GM18505 (cell line): Measurements from ENCODE around the gene FGF18.

Source experiments
- ATAC-seq: cut with Tn5 transposase; IDR thresholded peaks from one replicate; pipeline ENCODE4 v1.9.1; 2021; ENCODE audit not compliant: unreplicated experiment
- POLR2A ChIP-seq: IDR thresholded peaks from 4 replicates; pipeline ENCODE4 v1.6.1; 2011; ENCODE audit warnings: borderline replicate concordance; ENCODE audit not compliant: insufficient read depth, insufficient read length; ENCODE audit errors: extremely low read depth

FGF18 gene

DNA sequence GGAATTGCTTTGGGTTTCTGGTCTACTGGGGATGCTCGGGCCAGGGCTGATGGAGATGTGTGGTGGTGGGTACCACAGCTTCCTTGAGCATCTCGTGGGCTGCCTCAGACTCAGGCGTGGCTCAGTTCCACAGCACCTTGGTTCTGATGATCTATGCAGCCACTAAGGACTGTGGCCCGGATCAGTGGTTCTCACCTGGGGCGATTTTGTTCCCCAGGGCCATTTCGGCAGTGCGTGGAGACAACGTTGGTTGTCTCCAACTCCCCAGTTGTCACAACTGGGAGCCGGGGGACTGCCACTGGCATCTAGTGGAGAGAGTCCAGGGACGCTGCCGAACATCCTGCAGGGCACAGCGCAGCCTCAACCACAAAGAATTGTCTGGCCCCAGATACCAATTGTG lies 47.7 kb downstream of the FGF18 start:
- no peak for TF ChIP-seq POLR2A
- no peak for ATAC-seq

DNA sequence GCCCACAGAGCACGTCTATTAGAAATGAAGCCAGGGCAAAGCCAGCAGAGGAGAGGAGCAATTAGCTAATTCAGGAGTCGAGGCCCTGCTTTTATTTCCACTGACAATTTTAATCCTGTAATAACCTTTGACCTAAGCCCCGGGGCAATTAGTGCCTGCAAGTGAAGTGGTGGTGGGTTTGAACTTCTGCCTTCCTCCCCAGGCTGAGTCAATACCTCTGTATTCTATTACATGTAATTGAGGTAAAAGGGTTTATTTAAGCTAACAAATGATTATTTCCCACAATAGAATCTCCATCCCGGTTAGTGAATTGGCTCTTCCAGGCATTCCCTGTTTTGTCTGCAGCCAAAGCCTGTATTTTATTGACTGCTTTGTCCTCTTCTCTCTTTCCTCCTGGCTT lies 49.9 kb downstream of the FGF18 start:
- ATAC-seq = no peak
- no peak for TF ChIP-seq POLR2A

DNA sequence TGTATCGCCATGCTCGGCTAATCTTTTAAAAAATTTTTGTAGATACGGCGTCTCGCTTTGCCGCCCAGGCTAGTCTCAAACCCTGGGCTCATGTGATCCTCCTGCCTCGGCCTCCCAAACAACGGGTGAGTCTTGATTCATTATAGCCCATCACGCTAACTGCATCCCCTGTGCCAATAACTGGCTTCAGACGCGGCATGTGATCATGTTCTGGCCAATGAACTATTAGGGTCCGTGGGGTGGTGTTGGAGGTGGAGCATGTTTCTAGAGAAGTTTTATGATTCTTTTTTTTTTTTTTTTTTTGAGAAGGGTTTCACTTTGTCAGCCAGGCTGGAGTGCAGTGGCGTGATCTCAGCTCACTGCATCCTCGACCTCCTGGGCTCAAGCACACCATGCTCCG lies 51.0 kb downstream of the FGF18 start:
- TF ChIP-seq POLR2A = no peak

DNA sequence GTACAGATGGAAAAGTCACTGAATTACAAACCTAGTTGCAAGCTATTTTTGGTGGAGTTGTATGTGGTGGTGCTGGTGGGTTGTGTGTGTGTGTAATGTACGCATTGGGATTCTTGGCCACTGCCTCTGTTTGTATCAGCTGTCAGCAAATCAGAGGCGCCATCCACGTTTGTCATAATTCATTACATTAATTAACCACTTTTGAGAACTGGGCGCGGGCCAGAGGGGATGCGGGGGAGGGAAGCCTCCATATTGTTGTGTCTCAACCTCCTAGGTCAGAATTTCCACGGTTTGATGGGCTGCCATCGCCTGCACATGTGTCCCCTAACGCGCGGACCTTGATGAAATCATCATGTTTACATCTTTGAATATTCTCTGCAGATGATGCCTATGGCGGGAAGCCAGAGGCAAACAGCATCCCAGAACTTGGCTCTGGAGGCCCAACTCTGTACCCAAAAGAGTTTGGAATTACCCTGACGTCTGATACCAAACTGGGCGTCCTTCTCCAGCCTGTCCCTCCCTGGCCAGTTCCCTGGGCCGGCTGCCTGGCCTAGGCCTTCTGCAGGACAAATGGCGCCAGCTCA lies 54.9 kb downstream of the FGF18 start:
- ATAC-seq = no peak

More for the DNA sequence above, 51.0 kb downstream of the FGF18 start:
- no peak for ATAC-seq

DNA sequence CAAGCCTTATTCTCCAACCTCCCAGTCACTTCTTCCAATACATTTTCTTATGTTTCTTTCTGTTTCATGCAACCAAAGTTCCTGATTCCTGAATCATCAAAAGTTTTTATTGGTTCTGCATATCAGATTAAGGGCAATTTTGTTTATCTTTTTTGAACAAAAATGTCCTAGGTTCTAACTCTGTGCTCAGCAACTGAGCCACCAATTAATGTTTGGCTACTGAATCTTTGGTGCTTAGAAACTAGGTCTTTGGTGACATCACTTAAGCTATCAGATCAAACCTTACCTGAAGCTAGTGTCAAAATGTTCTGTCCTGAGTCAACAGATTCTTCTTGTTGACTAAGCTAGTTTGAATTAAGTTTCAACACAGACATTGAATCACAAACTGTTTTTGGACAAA lies 56.1 kb downstream of the FGF18 start:
- no peak for ATAC-seq

More for the DNA sequence above, 54.9 kb downstream of the FGF18 start:
- TF ChIP-seq POLR2A = no peak

DNA sequence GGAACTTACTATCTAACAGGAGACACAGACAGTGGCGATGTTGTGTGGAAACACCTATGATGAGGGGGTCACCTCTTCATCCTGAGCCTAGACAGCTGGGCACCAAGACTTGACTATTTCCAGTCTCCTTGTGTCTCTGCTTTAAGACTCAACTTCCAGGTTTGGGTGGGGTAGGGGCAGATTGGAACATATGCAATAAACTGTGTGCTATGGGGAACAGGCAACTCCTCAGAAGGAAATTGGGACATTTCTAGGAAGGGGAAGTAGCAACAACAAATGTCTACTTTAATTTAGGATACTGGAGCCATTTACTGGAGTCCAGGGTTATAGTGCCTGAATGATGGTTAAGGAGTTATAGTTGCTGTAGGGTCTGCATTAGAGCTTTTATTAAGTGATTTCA lies 57.3 kb downstream of the FGF18 start:
- ATAC-seq = no peak

More for the DNA sequence above, 56.1 kb downstream of the FGF18 start:
- no peak for TF ChIP-seq POLR2A

DNA sequence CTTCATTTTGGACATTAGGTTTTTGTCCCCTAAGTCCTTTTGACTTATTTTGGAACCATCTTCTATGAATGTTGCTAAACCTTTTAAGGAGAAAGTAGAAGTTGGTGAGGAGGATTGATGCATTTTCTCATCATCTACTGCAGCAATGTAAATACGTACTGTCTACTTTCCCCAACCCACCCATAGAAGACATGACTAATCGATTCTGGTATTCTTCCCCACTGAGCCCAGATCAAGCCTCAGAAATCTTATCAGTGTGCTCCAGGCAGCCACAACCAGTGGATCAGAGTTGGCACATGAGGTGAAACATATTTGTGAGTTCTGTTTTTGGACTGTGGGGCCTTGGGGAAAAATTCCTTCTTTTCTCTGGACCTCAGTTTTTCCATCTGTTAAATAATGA lies 57.7 kb downstream of the FGF18 start:
- no peak for TF ChIP-seq POLR2A
- ATAC-seq = no peak

More for the DNA sequence above, 57.3 kb downstream of the FGF18 start:
- TF ChIP-seq POLR2A = no peak

DNA sequence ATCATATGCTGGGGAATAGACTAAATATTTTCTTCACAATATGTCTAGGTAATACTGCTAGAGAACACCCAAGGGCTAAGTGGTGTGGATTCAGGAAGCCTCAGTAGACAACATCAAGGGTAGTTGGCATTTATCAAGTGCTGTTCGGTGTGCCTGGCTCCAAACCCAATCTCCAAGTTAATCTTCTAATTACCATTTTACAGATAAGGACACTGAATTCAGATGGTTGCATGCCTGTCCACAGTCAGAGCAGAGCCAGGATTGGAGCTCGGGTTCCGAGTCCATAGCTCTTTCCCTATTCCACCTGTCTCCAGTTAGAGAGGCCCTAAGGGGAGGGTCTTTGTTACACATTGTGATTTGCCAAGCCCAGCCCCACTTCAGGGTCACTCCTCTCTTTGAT lies 58.2 kb downstream of the FGF18 start:
- TF ChIP-seq POLR2A = no peak
- no peak for ATAC-seq

DNA sequence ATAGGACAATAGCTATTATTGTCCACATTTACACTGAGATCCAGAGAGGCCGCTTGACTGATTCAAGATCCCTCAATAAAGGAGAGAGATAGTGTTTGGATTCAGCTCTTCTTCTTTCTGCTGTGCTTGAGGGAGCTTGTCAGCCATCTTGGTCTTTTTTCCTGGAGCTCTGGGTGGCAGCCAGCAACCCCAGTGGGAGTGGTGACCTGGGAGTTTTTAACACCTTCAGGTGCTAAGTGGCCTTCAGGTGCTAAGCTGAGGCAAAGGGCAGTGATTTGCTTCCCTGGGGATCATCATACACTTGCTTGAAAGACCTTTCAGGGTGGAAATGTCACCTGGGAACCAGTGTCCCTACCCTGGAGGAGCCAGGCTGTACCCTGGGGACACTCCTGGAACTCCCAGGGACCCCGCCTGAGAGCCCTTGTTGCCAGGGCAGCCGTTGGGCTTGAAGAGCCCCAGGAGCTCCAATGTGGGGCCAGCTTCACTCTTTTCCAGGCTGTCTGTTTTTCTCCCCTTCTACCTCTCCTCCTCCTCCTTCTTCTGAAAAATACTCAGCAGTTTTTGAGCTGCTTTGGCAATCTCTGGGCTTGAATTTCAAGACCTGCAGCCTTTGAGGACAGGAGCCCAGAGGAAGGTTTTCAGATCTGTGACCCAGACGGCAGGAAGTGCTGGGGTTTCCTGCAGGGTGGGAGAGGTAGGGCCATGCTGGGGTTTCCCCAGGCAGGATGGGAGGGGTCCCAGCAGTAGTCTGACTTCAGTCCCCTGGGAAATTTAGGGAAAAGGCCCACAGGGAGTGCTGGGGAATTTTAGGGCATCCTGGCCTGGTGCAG lies 59.7 kb downstream of the FGF18 start:
- no peak for TF ChIP-seq POLR2A
- no peak for ATAC-seq

DNA sequence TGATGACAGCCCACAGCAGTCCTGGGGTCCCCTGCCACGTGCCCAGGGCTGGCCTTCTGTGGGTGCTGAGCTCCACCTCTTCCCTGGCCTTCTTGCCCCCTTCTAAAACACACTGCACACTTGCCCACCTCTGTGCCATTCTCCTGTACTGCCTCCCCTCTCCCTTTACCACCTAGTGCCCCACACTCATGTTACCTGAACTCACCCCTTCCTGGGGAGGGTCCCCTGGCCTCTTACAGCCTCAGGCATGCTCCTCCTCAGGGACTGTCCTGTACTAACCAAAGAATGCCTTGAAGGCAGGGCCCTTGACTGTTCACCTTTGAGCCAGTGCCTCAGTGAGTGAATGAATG lies 60.3 kb downstream of the FGF18 start:
- no peak for ATAC-seq

DNA sequence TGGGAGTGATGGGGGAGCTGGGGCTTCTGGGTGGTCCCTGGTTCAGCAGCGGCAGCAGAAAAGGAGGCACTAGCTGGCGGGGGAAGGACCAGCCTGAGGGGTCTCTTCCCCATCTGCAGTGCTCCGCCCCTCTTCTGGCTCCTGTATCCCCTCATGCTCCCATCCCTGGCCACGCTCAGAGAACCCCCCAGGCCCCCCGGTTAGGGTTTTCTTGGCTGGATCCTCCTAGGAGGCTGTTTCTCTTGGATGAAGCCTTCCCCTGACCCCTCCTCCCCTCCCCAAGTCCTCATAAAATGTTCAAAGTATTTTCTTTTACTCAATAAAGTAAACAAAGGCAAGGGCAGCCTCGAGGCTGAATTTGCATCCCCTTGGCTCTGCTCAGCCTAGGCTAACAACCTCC lies 60.8 kb downstream of the FGF18 start:
- no peak for TF ChIP-seq POLR2A
- ATAC-seq = no peak

More for the DNA sequence above, 60.3 kb downstream of the FGF18 start:
- no peak for TF ChIP-seq POLR2A

DNA sequence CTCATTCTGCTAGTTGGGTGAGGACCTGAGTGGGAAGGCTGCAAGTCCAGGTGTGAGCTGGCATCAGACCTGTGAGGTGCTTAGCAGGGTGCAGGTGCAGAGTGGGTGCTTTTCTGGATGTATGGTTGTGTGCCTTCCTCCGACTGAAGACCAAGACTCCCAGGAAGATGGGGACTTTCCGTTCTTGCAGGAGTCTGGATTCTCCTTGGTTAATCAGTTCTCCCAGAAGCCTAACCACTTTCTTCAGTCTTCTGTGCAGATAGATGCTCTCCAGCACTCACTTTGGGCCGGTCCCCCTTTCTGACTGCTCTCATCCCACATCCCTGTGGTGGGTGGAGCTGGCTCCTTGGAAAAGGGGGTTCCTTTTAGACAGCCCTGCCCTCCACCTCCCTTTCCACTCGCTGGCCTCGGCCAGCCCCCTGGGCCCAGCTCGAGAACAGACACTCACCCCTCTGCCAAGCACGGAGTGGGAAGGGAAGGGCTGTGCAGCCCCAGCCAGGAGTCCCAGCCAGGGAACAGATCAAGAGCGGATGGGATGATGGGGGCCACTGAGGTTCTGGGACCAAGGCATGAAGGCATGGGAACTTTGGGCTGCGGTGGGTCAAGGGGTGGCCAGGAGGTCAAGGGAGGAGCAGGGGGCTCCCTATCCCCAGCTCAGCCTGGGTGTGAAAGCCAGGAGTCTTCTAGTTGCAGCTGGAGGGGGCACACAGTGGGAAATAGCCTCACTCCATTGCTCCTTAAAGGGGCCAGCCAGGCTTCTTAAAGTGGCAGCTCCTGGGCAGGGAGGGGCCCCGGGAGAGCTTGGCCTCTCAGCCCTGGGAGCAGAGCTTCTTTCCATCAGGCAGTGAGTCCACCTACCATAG lies 62.4 kb downstream of the FGF18 start:
- ATAC-seq = no peak
- no peak for TF ChIP-seq POLR2A

DNA sequence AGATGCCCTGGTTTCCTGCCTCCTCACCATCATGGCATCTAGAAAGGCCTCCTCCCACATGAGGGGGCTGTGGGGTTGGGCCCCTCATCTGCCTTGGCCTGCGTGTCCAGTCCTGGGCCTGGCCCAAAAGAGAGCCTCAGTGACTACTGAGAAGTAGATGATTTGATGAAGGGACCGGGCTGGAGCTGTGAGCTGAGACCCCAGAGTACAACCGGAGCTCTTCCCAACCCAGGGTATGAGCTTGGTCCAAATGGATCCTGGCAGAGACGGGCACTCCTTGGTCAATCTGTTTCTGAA lies 62.9 kb downstream of the FGF18 start:
- no peak for ATAC-seq
- TF ChIP-seq POLR2A = no peak
